Endodermal cell (in vitro differentiated cells): ENCODE data around the gene SLC41A2. TPM values are rescaled to one million over a fixed set of nuclear protein-coding genes. Genes with fewer than 3 reads are reported as not detected.

Source experiments
- DNase-seq: peaks from one replicate; pipeline ENCODE4 v3.0.0-alpha.2; 2017
- H3K27ac ChIP-seq: 2 replicates; pipeline ENCODE4 v1.5.1; 2013; ENCODE audit warnings: mild to moderate bottlenecking, low read depth, low read length, moderate library complexity
- H3K27me3 ChIP-seq: 2 replicates; pipeline ENCODE4 v1.6.1; 2013; ENCODE audit warnings: mild to moderate bottlenecking, low read length, moderate library complexity; ENCODE audit not compliant: insufficient read depth, control insufficient read depth, poor library complexity, severe bottlenecking
- H3K36me3 ChIP-seq: 2 replicates; pipeline ENCODE4 v1.7.0; 2013; ENCODE audit warnings: mild to moderate bottlenecking, low read length, moderate library complexity; ENCODE audit not compliant: control insufficient read depth, insufficient read depth
- H3K4me1 ChIP-seq: one replicate; pipeline ENCODE4 v1.7.0; 2013; ENCODE audit warnings: low read length; ENCODE audit not compliant: control insufficient read depth, insufficient read depth
- H3K4me3 ChIP-seq: 2 replicates; pipeline ENCODE4 v1.5.1; 2013; ENCODE audit warnings: mild to moderate bottlenecking, low read length, moderate library complexity
- H3K9ac ChIP-seq: 2 replicates; pipeline ENCODE4 v1.6.1; 2013; ENCODE audit warnings: mild to moderate bottlenecking, low read length, moderate library complexity; ENCODE audit not compliant: poor library complexity, severe bottlenecking; ENCODE audit errors: extremely low read depth
- H3K9me3 ChIP-seq: 2 replicates; pipeline ENCODE4 v1.6.1; 2013; ENCODE audit warnings: mild to moderate bottlenecking, low read length, moderate library complexity; ENCODE audit not compliant: control insufficient read depth
- H3K27ac Mint-ChIP-seq: 2 replicates; pipeline ENCODE4 v1.8.0; 2020; ENCODE audit warnings: mixed read lengths
- H3K27me3 Mint-ChIP-seq: 2 replicates; pipeline ENCODE4 v1.8.0; 2021; ENCODE audit warnings: mild to moderate bottlenecking, mixed read lengths; ENCODE audit not compliant: insufficient read depth
- H3K36me3 Mint-ChIP-seq: 2 replicates; pipeline ENCODE4 v1.8.0; 2020; ENCODE audit warnings: low read depth, mixed read lengths
- H3K4me1 Mint-ChIP-seq: 2 replicates; pipeline ENCODE4 v1.8.0; 2020; ENCODE audit warnings: mixed read lengths
- H3K4me3 Mint-ChIP-seq: 2 replicates; pipeline ENCODE4 v1.8.0; 2020; ENCODE audit warnings: mild to moderate bottlenecking, moderate library complexity, mixed read lengths
- H3K9me3 Mint-ChIP-seq: 2 replicates; pipeline ENCODE4 v1.8.0; 2020; ENCODE audit warnings: mild to moderate bottlenecking, mixed read lengths
- CTCF ChIP-seq: fragments of 200-600 bp; sonication (generic); conservative IDR thresholded peaks from 2 replicates; pipeline ENCODE4 v1.5.0; 2021; ENCODE audit warnings: antibody characterized with exemption, mild to moderate bottlenecking
- WGBS, 2 experiments: methylation state at CpG; one replicate each; pipeline versions ENCODE4 v1.1.5 to v1.1.7; 2013; ENCODE audit warnings: missing lambda C conversion rate in 2 of 2, mixed read lengths in 1 of 2; ENCODE audit not compliant: insufficient coverage in 1 of 2, insufficient read length in 1 of 2; 5-methylcytosine and 5-hydroxymethylcytosine counted together
- total RNA-seq, 2 donors: library from RNA; stranded (reverse); fragmentation: NEBNext Ultra II Directional in 1 of 2; extraction: Animal tissue kit (Norgen Biotek cat#: 25700) in 1 of 2; gene quantifications; 2 replicates in 1 of 2; 3 replicates in 1 of 2; pipeline ENCODE4 v1.2.1, GENCODE V29; 2021

Gene SLC41A2
- total RNA-seq, 2 donors from 2014 or later: 1.9 to 2.3 TPM

- Mint-ChIP-seq H3K9me3 (no peaks in the 10 kb centered on the region), H3K27ac (no peak overlapping the region), H3K4me1 (no peaks in the 10 kb centered on the region), H3K27me3 (peaks cover 2% of the 10 kb centered on the region), H3K36me3 (no peaks in the 10 kb centered on the region), H3K4me3 (no peak overlapping the region)
- no peaks in the 10 kb centered on the region for H3K4me1 ChIP-seq
- no peaks in the 10 kb centered on the region for H3K36me3 ChIP-seq
- no peak overlapping the region for H3K9ac ChIP-seq
- WGBS, 2 experiments: 94% methylated on average over 3 to 5 of the region's 5 CpGs
- H3K27ac ChIP-seq: no peak overlapping the region
- no peak for DNase-seq
- H3K9me3 ChIP-seq: no peaks in the 10 kb centered on the region
- TF ChIP-seq CTCF: no peak
- no peaks in the 10 kb centered on the region for H3K27me3 ChIP-seq
- H3K4me3 ChIP-seq: no peak overlapping the region
These were observed 13.2 kb upstream of the SLC41A2 start for GRCh38 chr12:104971306-104971705.

- WGBS, 2 experiments: 87 to 100% methylated on average over 2 to 3 of the region's 3 CpGs
- Mint-ChIP-seq H3K4me1 (no peaks in the 10 kb centered on the region), H3K9me3 (peaks cover 1% of the 10 kb centered on the region), H3K27ac (no peak overlapping the region), H3K36me3 (no peaks in the 10 kb centered on the region), H3K4me3 (no peak overlapping the region), H3K27me3 (peaks cover 10% of the 10 kb centered on the region)
- Histone ChIP-seq H3K4me3 (no peak overlapping the region), H3K9ac (no peak overlapping the region), H3K36me3 (no peaks in the 10 kb centered on the region), H3K27ac (no peak overlapping the region), H3K27me3 (no peaks in the 10 kb centered on the region), H3K4me1 (no peaks in the 10 kb centered on the region), H3K9me3 (no peaks in the 10 kb centered on the region)
- no peak for DNase-seq
- TF ChIP-seq CTCF: no peak
These were observed 11.3 kb upstream of the SLC41A2 start for GRCh38 chr12:104969343-104969742.

- peaks cover 4% of the 10 kb centered on the region for H3K4me1 Mint-ChIP-seq
- no peak overlapping the region for H3K27ac ChIP-seq
- H3K9me3 Mint-ChIP-seq: peaks cover 1% of the 10 kb centered on the region
- no peaks in the 10 kb centered on the region for H3K36me3 ChIP-seq
- H3K4me3 ChIP-seq: no peak overlapping the region
- no peak for DNase-seq
- H3K36me3 Mint-ChIP-seq: no peaks in the 10 kb centered on the region
- H3K4me1 ChIP-seq: no peaks in the 10 kb centered on the region
- WGBS, 2 experiments: 90% methylated on average over 3 of the region's 4 CpGs; no CpG with 5 or more reads in 1 of the 2 experiments
- no peaks in the 10 kb centered on the region for H3K9me3 ChIP-seq
- peaks cover 25% of the 10 kb centered on the region for H3K27me3 Mint-ChIP-seq
- TF ChIP-seq CTCF: no peak
- no peak overlapping the region for H3K9ac ChIP-seq
- H3K4me3 Mint-ChIP-seq: no peak overlapping the region
- peaks cover 8% of the 10 kb centered on the region for H3K27me3 ChIP-seq
- no peak overlapping the region for H3K27ac Mint-ChIP-seq
These were observed 8.6 kb upstream of the SLC41A2 start for GRCh38 chr12:104966677-104967076.
